Measurements from ENCODE around the gene FOXO1.

DNA sequence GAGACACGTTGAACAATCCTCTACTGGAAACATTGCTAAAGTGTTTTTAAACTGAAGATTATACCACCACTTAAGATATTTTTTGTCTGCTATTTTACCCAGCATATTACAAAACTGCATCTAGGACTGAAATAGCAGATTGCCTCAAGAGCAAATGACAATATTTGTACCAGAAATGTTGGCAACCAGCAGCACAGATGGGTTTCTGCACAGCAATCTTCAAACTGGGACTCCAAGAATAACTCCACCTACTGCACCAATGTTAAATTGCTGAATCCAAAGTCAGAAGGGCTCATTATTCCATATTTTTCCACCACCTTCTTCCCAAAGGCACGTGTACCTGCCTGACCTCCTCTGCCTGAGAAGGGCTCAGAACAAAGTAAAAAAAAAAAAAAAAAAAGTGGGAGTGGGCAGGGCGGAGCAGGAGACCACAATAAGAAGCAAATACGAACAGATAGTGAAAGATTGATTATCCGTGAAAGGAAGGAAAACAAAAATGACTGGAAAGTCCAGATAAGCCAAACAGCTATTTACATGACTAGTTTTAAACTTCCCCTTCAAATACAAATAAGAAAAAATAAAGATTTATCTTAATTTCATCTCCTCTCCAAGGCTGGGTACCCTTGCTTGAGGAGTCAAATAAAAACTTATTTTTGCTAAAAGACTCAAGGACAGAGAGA lies 79.4 kb downstream of the FOXO1 start:
- TF ChIP-seq CTCF (IDR thresholded peaks at IDR 0.05 in 8 of 11, conservative IDR thresholded peaks at IDR 0.05 in 3 of 11) (no peak), POLR2A (IDR thresholded peaks at IDR 0.05) (no peak), POLR2AphosphoS5 (IDR thresholded peaks at IDR 0.05) (no peak)
